GM19043 (cell line): ENCODE results near the gene KRT34.
"Not testable (repeated sequence)": the region's sequence is repeated elsewhere in the genome, so short reads cannot be mapped to it uniquely, and the experiment has no call there.

Source experiments
- ATAC-seq: cut with Tn5 transposase; IDR thresholded peaks from one replicate; pipeline ENCODE4 v1.9.1; 2021; ENCODE audit warnings: low read depth; ENCODE audit not compliant: unreplicated experiment

Gene KRT34

GRCh38 chr17:41369023-41369422 is 13.1 kb downstream of the KRT34 start:
- ATAC-seq: no peak

- no peak for ATAC-seq
Observed at GRCh38 chr17:41367426-41368075, 14.6 kb downstream of the KRT34 start.

GRCh38 chr17:41366070-41366469 is 16.0 kb downstream of the KRT34 start:
- no peak for ATAC-seq

GRCh38 chr17:41363881-41364280 is 18.2 kb downstream of the KRT34 start:
- ATAC-seq: no peak

DNA sequence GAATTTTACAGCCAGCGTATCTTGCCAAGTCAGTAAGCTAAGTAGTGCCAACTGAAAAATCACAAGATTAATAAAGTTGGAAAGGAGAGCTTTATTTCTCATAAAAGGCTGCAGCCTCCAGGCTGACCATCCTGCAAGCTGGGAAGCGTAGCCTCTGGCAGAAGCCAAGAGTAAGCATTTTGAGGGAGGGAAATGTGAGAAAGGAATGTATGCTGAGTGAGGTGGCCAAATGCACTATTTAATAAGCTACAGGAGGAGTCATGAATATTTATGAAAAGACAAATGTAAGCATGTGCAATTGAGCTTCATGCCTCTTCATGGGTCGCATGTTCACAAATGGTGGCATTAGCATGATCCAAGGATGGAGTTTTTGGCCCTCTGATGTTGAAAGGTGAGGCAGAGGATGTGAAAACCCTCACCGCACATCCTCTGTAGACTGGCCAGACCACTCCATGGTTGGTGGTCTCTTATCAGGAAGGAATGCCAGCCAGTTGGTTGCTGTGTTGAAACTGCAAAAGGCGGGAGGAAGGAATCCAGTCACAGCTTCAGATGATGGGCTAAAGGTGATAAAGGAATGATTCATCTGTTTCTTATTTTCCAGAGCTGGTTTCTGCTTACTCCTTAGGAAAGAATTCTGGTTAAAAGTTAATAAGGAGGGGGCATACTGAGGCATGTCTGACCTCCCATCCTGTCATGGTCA is 21.7 kb downstream of the KRT34 start:
- ATAC-seq: no peak

DNA sequence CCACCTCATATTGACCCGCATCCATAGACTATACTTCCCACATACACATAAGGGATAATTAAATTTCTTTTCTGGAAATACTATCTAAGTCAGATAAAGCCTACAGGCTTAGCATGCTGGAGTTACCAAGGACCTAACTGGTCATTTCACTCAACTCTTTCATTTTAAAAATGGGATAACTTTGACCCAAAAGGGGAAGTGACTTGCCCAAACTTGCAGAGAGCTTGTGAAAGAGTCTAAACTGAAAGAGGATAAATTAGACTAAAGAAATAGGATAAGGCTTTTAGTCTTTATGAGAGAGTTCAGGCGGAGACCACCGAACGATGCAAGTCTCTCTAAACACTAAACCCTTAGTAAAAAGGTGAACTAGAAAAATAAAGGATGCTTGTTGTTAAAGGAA is 27.6 kb downstream of the KRT34 start:
- no peak for ATAC-seq

DNA sequence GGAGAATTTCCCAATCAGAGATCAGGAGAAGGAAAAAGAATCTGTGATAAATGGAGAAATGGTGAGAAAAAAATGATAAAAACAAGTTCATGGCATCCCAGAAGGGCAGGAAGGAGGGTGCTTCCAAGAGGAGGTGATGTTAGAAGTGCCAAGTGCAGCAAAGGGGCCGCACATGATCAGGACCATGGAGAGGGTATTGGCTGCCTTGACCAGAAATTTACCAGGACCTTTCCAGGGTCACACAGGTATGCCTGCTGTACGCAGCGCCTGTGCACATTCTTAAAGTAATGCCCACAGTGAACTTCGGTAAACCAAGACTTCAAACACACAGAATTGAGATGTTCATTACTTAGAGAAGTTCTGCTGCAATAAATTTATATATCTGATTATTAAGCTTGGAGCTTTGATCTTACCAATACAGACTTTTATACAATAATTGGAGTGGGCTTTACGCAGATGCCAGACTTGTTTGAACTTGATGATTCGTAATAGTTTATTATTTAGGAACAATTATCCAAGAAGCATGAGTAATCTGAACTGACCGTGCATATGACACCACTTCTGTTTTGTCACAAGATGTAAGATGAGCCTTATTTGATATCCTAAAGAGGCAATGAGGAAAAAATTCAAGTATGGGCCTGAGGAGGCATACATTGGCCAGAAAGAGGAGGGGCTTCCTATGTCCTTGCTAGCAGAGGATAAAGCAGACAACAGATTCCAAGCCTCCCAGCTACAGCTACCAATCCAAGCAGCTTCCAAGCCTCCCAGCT is 29.3 kb downstream of the KRT34 start:
- no peak for ATAC-seq

GRCh38 chr17:41351177-41351576 is 30.9 kb downstream of the KRT34 start:
- no peak for ATAC-seq

DNA sequence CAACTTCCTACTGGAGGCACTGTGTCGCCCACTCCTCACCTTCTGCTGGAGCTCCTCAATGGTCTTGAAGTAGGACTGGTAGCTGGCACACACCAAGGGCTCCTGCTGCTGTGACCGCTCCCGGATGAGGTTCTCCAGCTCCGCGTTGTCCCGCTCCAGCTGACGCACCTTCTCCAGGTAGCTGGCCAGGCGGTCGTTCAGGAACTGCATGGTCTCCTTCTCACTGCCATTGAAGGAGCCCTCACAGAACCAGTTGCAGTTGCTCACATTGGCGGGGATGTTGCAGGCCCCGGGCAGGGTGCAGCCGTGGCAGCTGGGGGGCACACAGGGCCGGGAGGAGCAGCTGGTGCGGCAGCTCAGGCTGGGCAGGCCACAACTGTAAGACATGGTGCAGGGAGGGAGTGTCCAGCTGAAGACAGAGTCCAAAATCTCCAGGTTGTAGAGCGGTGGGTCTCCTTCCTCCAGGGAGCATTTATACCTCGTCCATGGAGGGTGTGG is 31.7 kb downstream of the KRT34 start, which contains the start of gene KRT33A:
Gene KRT33A (minus strand): TSS at position 448 of the 498 bp plus-strand sequence. CDS start 61 bp downstream, at position 387.
- ATAC-seq: not testable (repeated sequence)

GRCh38 chr17:41347869-41348760 is 34.0 kb downstream of the KRT34 start:
- no peak for ATAC-seq

- not testable (repeated sequence) for ATAC-seq
Observed at GRCh38 chr17:41346421-41346820, 35.7 kb downstream of the KRT34 start.

DNA sequence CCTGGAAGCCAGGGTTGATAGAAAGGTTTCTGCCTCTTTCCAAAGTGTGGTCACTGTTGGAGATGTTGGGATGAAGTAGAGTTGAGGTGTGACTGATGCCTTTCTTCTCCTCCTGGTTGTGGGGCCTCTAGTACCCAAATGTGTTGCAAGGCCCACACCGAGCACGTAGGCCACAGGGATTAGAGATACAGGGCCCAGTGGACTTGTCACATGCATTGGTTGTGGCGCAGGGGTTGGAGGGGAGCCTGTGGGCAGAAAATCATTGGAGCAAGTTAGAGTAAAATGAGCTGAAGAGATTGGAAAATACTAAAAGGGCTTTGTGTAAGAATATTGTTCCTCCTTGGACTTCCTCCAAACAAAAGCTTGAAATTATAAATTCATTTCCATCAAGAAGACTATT is 36.1 kb downstream of the KRT34 start:
- no peak for ATAC-seq

DNA sequence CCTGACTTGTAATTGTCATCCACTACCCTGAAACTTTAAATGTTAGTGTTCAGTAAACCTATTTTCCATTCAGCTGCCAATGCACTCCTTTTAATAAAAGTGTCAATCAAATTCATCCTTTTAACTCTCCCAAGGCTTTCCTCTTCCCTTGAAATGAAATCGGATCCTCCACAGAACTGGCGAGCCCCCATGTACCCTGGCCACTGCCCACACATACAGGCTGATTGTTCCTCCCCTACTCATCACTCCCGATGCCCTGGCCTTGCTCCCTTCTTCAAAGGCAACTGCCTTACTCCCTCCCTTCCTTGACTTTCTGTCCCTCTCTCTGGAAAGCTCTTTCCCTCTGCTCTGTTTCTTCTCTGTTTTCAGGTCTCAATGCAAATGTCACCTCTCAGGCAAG is 39.1 kb downstream of the KRT34 start:
- ATAC-seq: no peak

DNA sequence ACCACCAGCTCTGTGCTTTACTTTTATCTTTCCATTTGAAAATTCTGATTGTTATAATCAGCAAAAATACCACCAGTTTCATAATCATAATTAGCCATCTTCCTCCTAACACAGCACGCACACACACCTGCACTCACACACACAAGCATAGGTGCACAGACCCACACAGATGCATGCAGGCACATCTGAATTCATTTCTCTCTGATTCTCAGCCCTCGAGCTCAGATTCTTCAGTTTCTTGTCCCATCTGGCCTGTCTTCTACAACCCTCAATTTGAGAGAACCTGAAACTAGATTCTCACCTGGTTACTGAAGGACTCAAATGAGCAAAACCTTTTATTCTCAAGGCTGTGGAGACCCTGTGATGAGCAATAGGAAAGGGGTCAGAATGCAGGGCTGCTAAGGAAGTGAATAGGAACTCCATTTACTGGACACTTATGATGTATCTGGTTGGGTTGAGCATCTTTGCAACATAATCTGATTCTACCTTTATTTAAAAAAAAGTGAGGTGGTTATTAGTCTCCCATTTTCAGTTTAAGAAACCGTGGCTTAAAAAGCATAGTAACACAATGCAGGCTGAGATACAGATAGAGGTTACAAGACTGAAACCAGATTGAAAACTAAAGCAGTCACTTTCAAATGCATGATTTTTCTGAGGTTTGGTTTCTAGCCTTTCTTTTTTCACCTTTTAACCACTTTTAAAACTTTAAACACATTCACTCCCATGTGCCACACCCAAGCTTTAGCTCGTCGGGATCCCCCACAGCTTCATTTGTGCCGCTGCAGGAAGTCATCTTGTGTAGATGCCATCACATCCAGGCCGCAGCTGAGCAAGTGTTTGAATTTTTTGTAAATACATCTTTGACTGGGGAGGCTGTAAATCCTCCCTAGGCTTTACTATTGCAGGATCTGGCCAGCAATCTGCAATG is 40.9 kb downstream of the KRT34 start:
- no peak for ATAC-seq

- ATAC-seq: no peak
Observed at GRCh38 chr17:41340494-41340893, 41.6 kb downstream of the KRT34 start.

DNA sequence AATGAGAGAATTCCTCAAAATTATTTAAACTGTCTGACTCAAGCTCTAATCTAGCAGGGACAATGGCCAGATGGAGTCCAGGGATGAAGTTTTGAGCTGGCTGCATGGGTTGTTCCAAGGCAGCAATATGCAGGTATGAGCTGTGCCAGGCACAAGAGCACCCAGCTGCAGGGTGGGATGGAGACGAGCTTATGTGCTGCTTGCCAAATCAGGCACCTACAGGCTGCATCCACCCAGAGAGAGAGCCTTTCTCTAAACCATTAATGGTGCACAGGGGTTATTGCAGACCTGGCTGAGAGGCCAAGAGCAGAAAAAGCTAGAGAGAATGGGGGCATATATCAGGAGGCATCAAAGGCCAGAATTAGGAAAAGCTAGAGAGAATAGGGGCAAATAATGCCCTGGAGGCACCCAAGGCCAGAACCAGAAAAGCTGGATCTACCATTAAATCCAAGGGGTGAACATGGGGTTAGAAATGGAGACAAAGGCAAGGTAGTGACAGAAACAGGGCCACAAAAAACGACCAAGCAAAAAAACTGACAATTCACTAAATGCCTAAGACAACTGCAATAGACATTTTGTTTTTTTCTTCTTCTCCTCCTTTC is 42.4 kb downstream of the KRT34 start:
- ATAC-seq: no peak

- ATAC-seq: no peak
Observed at GRCh38 chr17:41338961-41339485, 43.1 kb downstream of the KRT34 start.

- no peak for ATAC-seq
Observed at GRCh38 chr17:41335747-41336146, 46.4 kb downstream of the KRT34 start.
